ENCODE measurements around the gene SORCS3. TPM values are rescaled to one million over a fixed set of nuclear protein-coding genes. Genes with fewer than 3 reads are reported as not detected.

The SORCS3 gene
- total and polyA plus RNA-seq, 4 donors = 0.14 TPM; not detected in 3

DNA sequence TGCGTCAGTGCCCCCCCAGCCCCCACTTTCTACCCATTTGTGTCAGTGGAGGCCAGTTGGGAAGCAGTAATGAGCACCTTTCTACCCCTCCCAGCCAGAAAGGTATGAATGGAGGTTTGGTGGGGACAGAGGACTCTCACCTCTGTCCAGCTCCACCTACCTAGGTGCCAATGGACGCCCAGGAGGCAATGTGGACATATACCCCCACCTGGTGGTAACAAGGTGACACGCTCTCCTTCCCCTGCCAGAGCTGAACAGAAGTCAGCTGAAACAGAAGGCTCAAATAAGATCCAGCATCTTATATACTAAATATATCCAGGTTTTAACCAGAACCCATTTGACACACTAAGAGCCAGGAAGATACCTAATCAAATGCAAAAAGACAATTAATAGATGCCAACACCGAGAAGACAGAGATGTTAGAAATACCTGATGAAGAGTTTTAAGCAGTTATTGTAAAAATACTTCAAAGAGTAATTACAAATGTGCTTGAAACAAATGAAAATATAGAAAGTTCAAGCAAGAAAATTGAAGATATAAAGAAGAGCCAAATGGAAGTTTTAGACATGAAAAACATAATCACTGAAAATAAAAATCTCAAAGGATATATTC, 18.4 kb upstream of the SORCS3 start:
- TF ChIP-seq, protein P1, sequence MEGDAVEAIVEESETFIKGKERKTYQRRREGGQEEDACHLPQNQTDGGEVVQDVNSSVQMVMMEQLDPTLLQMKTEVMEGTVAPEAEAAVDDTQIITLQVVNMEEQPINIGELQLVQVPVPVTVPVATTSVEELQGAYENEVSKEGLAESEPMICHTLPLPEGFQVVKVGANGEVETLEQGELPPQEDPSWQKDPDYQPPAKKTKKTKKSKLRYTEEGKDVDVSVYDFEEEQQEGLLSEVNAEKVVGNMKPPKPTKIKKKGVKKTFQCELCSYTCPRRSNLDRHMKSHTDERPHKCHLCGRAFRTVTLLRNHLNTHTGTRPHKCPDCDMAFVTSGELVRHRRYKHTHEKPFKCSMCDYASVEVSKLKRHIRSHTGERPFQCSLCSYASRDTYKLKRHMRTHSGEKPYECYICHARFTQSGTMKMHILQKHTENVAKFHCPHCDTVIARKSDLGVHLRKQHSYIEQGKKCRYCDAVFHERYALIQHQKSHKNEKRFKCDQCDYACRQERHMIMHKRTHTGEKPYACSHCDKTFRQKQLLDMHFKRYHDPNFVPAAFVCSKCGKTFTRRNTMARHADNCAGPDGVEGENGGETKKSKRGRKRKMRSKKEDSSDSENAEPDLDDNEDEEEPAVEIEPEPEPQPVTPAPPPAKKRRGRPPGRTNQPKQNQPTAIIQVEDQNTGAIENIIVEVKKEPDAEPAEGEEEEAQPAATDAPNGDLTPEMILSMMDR (IDR thresholded peaks at IDR 0.05; ENCODE audit: control extremely low read depth, extremely low read depth) = no peak
- DNase-seq (no peak), ATAC-seq (ENCODE audit: insufficient read depth, low FRiP score) (no peak)
- Histone ChIP-seq H3K36me3 (ENCODE audit: control insufficient read depth in 4 of 4, insufficient read depth in 4 of 4, low read length in 4 of 4) (no peaks in the 10 kb centered on the region), H3K27ac (ENCODE audit: low read depth in 1 of 2, low read length in 1 of 2) (no peak overlapping the region), H3K27me3 (ENCODE audit: control insufficient read depth in 3 of 3, insufficient read depth in 3 of 3, low read length in 2 of 3) (no peaks in the 10 kb centered on the region), H3K4me3 (no peak overlapping the region), H3K9ac (ENCODE audit: insufficient read depth in 1 of 2, low read length in 2 of 2) (no peak overlapping the region), H3K9me3 (ENCODE audit: control insufficient read depth in 4 of 4, insufficient read depth in 3 of 4, low read length in 3 of 4) (no peaks in the 10 kb centered on the region), H3K4me1 (ENCODE audit: control insufficient read depth in 5 of 5, insufficient read depth in 5 of 5, low read length in 5 of 5) (no peaks in the 10 kb centered on the region)
- 41 to 45% methylated on average over 4 of the region's 4 CpGs for WGBS, 2 donors

DNA sequence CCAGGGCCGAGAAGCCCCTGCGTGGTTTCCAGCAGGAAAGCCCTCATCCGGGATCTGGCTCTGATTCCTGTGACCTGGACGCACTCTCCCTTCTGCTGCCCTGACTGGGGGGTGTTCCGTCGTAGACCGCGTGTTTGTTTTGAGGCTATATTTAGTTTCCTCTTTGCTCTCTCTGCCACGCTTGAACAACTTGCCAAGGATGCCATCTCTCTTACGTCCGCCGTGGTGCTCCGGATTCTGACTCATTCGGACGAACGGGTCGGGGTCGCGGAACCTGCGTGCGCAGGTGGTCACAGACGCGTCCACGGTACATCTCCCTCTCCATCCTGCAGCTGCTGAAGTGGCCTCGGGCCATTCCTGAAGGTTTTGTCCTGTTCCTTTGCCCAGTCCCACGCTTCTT, 10.4 kb upstream of the SORCS3 start:
- 81 to 84% methylated on average over 26 of the region's 26 CpGs for WGBS, 2 donors
- Histone ChIP-seq H3K9me3 (ENCODE audit: control insufficient read depth in 4 of 4, insufficient read depth in 3 of 4, low read length in 3 of 4) (no peaks in the 10 kb centered on the region), H3K36me3 (ENCODE audit: control insufficient read depth in 4 of 4, insufficient read depth in 4 of 4, low read length in 4 of 4) (no peaks in the 10 kb centered on the region), H3K9ac (ENCODE audit: insufficient read depth in 1 of 2, low read length in 2 of 2) (no peak overlapping the region), H3K27me3 (ENCODE audit: control insufficient read depth in 3 of 3, insufficient read depth in 3 of 3, low read length in 2 of 3) (peaks cover 0 to 21% (median 5%) of the 10 kb centered on the region in 3 donors), H3K27ac (ENCODE audit: low read depth in 1 of 2, low read length in 1 of 2) (no peak overlapping the region), H3K4me3 (no peak overlapping the region), H3K4me1 (ENCODE audit: control insufficient read depth in 5 of 5, insufficient read depth in 5 of 5, low read length in 5 of 5) (no peaks in the 10 kb centered on the region)
- DNase-seq (no peak), ATAC-seq (ENCODE audit: insufficient read depth, low FRiP score) (no peak)
- TF ChIP-seq, protein P1 (IDR thresholded peaks at IDR 0.05; ENCODE audit: control extremely low read depth, extremely low read depth) = no peak

DNA sequence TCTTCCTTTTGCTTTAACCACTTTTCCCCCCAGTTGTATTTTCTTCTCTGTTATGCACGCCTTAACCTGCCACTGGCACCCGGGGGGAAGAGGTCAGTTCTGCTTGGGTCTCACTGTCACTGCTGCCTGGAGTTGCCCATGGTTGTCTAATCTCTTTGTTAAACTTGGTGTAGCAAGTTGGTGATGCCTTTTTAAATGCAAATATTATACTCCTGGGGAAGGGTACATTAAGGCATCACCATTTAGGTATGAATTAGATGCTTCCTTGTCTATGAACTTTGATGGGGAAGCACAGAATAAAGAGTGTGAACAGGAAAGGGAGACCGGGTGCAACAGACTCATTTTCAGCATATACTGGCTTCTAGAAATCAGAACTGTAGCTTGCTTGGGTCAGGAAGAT, 9.1 kb upstream of the SORCS3 start:
- Histone ChIP-seq H3K4me1 (ENCODE audit: control insufficient read depth in 5 of 5, insufficient read depth in 5 of 5, low read length in 5 of 5) (no peaks in the 10 kb centered on the region), H3K36me3 (ENCODE audit: control insufficient read depth in 4 of 4, insufficient read depth in 4 of 4, low read length in 4 of 4) (no peaks in the 10 kb centered on the region), H3K4me3 (no peak overlapping the region), H3K27ac (ENCODE audit: low read depth in 1 of 2, low read length in 1 of 2) (no peak overlapping the region), H3K9ac (ENCODE audit: insufficient read depth in 1 of 2, low read length in 2 of 2) (no peak overlapping the region), H3K9me3 (ENCODE audit: control insufficient read depth in 4 of 4, insufficient read depth in 3 of 4, low read length in 3 of 4) (no peaks in the 10 kb centered on the region), H3K27me3 (ENCODE audit: control insufficient read depth in 3 of 3, insufficient read depth in 3 of 3, low read length in 2 of 3) (peaks cover 0 to 30% (median 7%) of the 10 kb centered on the region in 3 donors)
- 52 to 66% methylated on average over 3 of the region's 3 CpGs for WGBS, 2 donors
- no peak for ATAC-seq (ENCODE audit: insufficient read depth, low FRiP score)
- TF ChIP-seq, protein P1 (IDR thresholded peaks at IDR 0.05; ENCODE audit: control extremely low read depth, extremely low read depth) = no peak
- no peak for DNase-seq

All from lung (tissue), 12 donors.